ENCODE data around the gene TCP10L.

The TCP10L gene

DNA sequence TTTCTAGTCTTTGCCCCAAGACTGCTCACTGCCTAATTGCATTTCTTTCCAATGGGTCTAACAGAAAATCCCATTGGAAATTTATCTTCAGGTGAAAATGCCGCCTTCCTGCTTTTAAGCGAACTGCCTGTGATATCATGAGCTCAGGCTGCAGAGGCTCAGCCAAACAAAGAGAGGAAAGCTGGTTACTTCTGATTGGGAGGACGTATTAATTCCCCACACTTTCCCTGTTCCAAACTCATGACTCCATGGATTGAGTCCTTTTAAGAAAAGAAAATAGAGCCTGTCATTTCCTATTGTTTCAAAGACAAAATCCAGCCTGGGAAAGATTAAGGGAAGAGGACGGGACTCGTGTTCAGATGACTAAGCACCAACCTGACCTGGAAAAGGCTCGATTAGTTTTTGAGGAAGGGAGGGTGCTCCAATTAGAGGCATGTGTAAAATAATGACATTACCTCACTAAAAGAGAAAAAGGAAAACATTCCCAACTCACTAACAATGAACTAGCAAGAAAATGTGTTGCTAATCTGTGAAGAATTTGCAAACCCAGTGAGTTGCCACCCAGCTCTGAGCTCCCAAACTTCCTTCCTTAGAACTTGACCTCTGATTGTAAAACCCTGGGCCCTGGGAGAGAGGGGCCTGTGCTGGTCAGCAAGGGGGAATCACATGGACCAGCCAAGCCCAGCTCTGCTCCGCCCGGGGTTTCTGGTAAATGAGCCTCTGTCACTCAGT lies 61.2 kb downstream of the TCP10L start:
- no peak for DNase-seq (ENCODE audit: low read depth in 2 of 3, low spot score in 2 of 3)
